ENCODE results near the gene MFAP3. TPM values are rescaled to one million over a fixed set of nuclear protein-coding genes. Genes with fewer than 3 reads are reported as not detected.

MFAP3 gene
- total and polyA plus RNA-seq, 2 of the 13 experiments (the other 11 are each of a cell fraction or from before 2014, with no cell fraction given), result 12.1 to 28.3 TPM

- TF ChIP-seq STAT6 (CRISPR knock-in tag; IDR thresholded peaks at IDR 0.05; ENCODE audit: borderline replicate concordance), result no peak
- TF ChIP-seq ELF1 (CRISPR knock-in tag; IDR thresholded peaks at IDR 0.05), result no peak
- no peak for TF ChIP-seq PHF8 (CRISPR knock-in tag; IDR thresholded peaks at IDR 0.05)
- no peak for TF ChIP-seq SOX13 (IDR thresholded peaks at IDR 0.05)
- TF ChIP-seq SOX13 (CRISPR knock-in tag; conservative IDR thresholded peaks at IDR 0.05 in 1 of 2, IDR thresholded peaks at IDR 0.05 in 1 of 2), result no peak
- no peak for TF ChIP-seq XRCC5 (optimal IDR thresholded peaks at IDR 0.05; ENCODE audit: low read length)
- TF ChIP-seq ZNF839 (CRISPR knock-in tag; IDR thresholded peaks at IDR 0.05; ENCODE audit: borderline replicate concordance), result no peak
- TF ChIP-seq ZNF343 (CRISPR knock-in tag; IDR thresholded peaks at IDR 0.05), result no peak
These were observed 3.8 kb upstream of the MFAP3 start (continued) for GRCh38 chr5:154034944-154035343.

GRCh38 chr5:154038261-154038706, 483 bp upstream of the MFAP3 start:
- Histone ChIP-seq H3K9ac (ENCODE audit: insufficient read depth, low read depth, low read length) (peak overlapping the region; percentile 82), H3K4me3 (replicated peaks in 1 of 3; ENCODE audit: insufficient read depth in 1 of 3, low read depth in 2 of 3, low read length in 3 of 3) (peak overlapping the region; percentile 80 to 96 (median 85)), H3K79me2 (ENCODE audit: insufficient read depth, low read length) (peaks cover 19% of the 10 kb centered on the region), H3K36me3 (replicated peaks in 1 of 2; ENCODE audit: control insufficient read depth in 1 of 2, insufficient read depth in 2 of 2, low read length in 2 of 2) (no peaks in the 10 kb centered on the region), H2AFZ (ENCODE audit: low read length) (peak overlapping the region; percentile 99), H3K9me3 (ENCODE audit: low read length) (no peaks in the 10 kb centered on the region), H3K27me3 (ENCODE audit: control insufficient read depth in 1 of 2, insufficient read depth in 2 of 2, low read length in 2 of 2) (no peaks in the 10 kb centered on the region; a peak in 1 of 5 replicates), H3K27ac (ENCODE audit: extremely low read length, insufficient read depth, low read length) (peak overlapping the region; percentile 82), H3K4me2 (ENCODE audit: low read depth, low read length) (peak overlapping the region; percentile 79), H4K20me1 (ENCODE audit: insufficient read depth, low read length) (no peaks in the 10 kb centered on the region), H3K4me1 (ENCODE audit: insufficient read depth, low read length) (peaks cover 31% of the 10 kb centered on the region)
- BruUV-seq (replicated peaks), result TSS peak; percentile 85
- ChIA-PET CTCF (ENCODE audit: low intra/inter-chr PET ratio, low total read pairs) (no interaction called here), POLR2A (interaction anchor here (0.7 to 1.8 kb wide), 12 partner anchors 9 to 820 kb away, joined by 3 to 11 read pairs (median 4); partner anchors contain the start of genes CNOT8 and GALNT10)
- FAIRE-seq, result no peak
- in situ Hi-C loops (cut with HindIII; ENCODE audit: extremely low pct_ligation_motif_present, low pct_unique_long_range_greater_than_20kb), result no loop called here
- DNase-seq (ENCODE audit: low spot score), result peak; percentile 43
- ATAC-seq, result peak; percentile 57
- under 1% methylated on average over 19 of the region's 22 CpGs for WGBS (ENCODE audit: low lambda C conversion rate)
- intact Hi-C loops (cut with micrococcal nuclease; ENCODE audit: unreplicated experiment), result no loop called here
- no peak for TF ChIP-seq KDM2A (CRISPR knock-in tag; IDR thresholded peaks at IDR 0.05; ENCODE audit: borderline replicate concordance, low read depth)
- TF ChIP-seq NFKB2 (CRISPR knock-in tag; IDR thresholded peaks at IDR 0.05; ENCODE audit: borderline replicate concordance), result no peak
- TF ChIP-seq FOXP4 (CRISPR knock-in tag; IDR thresholded peaks at IDR 0.05), result no peak
- no peak for TF ChIP-seq PLSCR1 (CRISPR knock-in tag; IDR thresholded peaks at IDR 0.05; ENCODE audit: borderline replicate concordance)
- no peak for TF ChIP-seq ZNF496 (CRISPR knock-in tag; IDR thresholded peaks at IDR 0.05; ENCODE audit: insufficient replicate concordance)
- 0 out of 2 replicates have a peak, but pooled peaks have one; percentile 4 for TF ChIP-seq TFAP4 (IDR thresholded peaks at IDR 0.05; ENCODE audit: borderline replicate concordance, low read depth)
- peak; percentile 21 for TF ChIP-seq HNRNPH1 (optimal IDR thresholded peaks at IDR 0.05; ENCODE audit: low read depth, low read length)
- peak; percentile 15; the same call in 1 of the 2 replicates for TF ChIP-seq BATF2 (CRISPR knock-in tag; IDR thresholded peaks at IDR 0.05)
- no peak for TF ChIP-seq FOXK2 (IDR thresholded peaks at IDR 0.05)
